Right forelimb (tissue), 1 donor: ENCODE measurements around the gene NLK.
"Not testable (repeated sequence)": the region's sequence is repeated elsewhere in the genome, so short reads cannot be mapped to it uniquely, and the experiment has no call there.

Source experiments
- DNase-seq: peaks from one replicate; pipeline ENCODE4 v3.0.0-alpha.2; 2018

The NLK gene

GRCh38 chr17:28119046-28119445 is 76.6 kb downstream of the NLK start:
- no peak for DNase-seq

DNA sequence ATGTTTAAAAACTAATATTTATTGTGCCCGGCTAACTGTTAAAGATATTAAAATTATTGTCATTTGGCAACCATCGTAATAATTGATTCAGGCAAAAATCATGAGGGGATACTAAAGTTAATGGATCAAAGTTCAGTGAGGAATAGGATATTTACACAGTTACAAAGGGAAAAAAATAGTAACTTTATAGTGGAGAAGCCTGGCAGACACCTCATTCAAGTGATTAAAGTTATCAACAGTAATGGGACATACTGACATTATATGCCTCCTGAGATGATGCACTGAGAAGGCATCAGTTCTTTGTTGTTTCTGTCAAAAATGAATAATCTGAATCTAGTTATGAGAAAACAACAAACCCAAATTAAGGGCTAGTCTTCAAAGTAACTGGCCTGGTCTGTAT is 77.1 kb downstream of the NLK start:
- DNase-seq, result no peak

GRCh38 chr17:28120766-28121165 is 78.3 kb downstream of the NLK start:
- DNase-seq, result no peak

DNA sequence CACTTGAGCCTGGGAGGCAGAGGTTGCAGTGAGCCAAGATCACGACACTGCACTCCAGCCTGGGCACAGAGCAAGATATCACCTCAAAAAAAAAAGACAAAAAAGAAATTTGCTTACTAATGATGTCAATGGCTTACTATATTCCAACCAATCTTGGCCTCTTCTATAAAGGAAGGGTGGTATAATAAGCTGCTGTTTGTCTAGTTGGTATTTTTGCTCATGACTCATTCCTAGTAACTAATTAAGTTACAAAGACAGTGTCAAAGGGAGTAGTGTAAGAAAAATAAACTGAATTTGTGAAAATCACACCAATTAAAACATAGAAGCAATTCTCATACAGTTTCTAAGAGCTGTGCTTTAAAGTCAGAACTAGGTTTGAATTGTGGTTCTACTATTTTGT is 82.5 kb downstream of the NLK start:
- DNase-seq, result no peak

- DNase-seq, result no peak
These were observed 83.3 kb downstream of the NLK start for GRCh38 chr17:28125526-28126378.

DNA sequence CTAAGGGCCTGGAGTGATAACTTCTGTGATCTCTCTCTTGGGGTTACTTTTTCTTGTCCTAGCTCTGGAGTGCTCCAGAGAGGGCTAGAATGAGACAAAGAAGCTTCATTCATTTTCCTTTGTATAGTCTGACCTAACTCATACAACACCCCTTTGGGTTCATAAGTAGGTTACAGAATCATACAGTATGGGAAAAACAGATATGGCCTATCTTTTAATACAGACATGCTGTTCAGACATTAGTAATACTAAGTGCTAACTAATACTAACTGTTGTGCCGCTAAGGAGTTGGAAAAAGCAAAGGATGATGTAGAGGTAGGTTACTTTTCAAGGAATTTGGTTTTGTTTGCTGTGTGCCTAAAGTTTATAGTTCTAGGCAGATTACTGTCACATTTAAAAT is 84.7 kb downstream of the NLK start:
- no peak for DNase-seq

GRCh38 chr17:28128779-28129178 is 86.3 kb downstream of the NLK start:
- DNase-seq, result no peak

DNA sequence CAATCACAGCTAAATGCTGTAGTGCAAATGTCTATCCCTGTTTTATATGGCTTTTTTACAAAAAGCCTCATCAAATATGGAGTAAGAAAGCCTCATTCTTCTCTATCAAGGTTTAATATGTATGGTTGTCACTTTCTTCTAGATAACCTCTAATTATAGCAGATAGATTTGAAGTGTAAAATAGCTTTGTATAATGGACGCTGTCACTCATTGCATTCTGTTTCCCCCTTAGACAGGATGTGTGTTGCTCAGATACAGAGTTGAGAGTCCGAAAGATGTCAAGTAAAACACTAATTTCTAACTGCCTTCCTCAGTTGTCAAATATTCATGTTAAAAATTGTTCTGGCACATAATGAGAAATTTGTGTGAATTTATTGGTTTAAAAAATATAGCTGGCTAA is 88.0 kb downstream of the NLK start:
- DNase-seq, result no peak

- no peak for DNase-seq
These were observed 89.1 kb downstream of the NLK start for GRCh38 chr17:28131599-28131998.

DNA sequence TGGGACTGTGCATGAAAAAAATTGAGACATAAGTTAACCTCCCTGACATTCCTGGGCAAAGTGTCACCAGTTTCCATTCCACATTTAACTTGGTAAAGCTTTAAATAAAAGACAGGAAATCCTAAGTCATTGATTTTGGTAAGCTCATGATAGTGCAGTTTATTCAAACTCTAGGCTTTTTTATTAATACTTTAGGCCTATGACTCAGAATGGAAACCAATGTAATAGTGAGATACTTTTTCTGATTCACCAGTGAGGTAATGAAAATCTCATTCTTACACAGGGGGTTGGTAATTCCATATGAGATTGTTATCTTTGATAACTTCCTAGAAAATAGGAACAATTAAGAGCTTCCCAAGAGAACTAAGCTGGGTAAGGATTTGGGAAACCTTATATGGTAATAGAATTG is 91.1 kb downstream of the NLK start:
- DNase-seq, result no peak

- no peak for DNase-seq
These were observed 94.4 kb downstream of the NLK start for GRCh38 chr17:28136923-28137322.

GRCh38 chr17:28139822-28140221 is 97.3 kb downstream of the NLK start:
- no peak for DNase-seq

- DNase-seq, result no peak
These were observed 98.8 kb downstream of the NLK start for GRCh38 chr17:28141313-28141712.

- no peak for DNase-seq
These were observed 99.3 kb downstream of the NLK start for GRCh38 chr17:28141773-28142172.

DNA sequence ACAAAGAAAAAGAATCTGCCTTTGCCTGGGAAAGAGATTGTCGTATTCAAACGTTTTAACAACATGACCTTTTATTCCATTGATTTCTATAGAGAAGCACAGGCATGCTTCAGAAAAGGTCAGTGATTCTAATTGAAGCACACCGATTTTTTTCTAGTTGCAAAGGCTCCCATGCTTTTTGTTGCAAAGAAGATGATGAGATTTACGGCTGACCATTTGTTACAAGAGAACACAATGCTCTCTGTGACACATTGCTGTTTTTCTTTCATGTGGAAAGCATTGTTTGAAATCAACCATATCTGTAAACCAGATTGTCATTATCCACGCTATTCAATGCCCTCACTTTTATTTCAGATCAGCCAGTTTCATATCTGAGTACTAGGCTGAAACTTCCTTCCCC is 99.8 kb downstream of the NLK start:
- no peak for DNase-seq

- DNase-seq, result no peak
These were observed 101.5 kb downstream of the NLK start for GRCh38 chr17:28144019-28144418.

- DNase-seq, result no peak
These were observed 102.9 kb downstream of the NLK start for GRCh38 chr17:28145348-28145747.

DNA sequence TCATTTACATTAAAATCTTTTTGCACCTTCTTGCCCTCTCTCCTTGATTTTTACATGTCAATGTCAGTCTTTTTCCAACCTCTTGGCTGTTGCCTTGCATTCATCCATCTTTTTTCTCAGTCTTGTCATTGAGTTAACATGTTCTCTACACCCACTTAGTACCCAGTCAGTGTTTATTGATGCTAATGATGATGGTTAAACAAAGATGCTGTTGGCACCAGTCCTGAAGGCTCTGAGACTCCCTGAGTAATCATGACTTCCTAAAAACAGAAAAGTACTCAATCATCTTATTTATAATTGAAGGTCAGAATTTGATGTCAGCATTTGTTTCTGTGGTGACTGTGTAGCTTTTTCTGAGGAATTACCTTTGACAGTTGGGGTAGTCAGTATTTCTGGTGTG is 104.5 kb downstream of the NLK start:
- no peak for DNase-seq

- DNase-seq, result no peak
These were observed 108.5 kb downstream of the NLK start for GRCh38 chr17:28151001-28151400.

GRCh38 chr17:28154214-28154613 is 111.7 kb downstream of the NLK start:
- no peak for DNase-seq

DNA sequence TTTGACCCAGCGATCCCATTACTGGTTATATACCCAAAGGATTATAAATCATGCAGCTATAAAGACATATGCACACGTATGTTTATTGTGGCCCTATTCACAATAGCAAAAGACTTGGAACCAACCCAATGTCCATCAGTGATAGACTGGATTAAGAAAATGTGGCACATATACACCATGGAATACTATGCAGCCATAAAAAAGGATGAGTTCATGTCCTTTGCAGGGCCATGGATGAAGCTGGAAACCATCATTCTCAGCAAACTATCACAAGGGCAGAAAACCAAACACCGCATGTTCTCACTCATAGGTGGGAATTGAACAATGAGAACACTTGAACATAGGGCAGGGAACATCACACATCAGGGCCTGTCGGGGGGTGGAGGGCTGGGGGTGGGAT is 112.9 kb downstream of the NLK start:
- not testable (repeated sequence) for DNase-seq

GRCh38 chr17:28159004-28159403 is 116.5 kb downstream of the NLK start:
- no peak for DNase-seq

GRCh38 chr17:28159924-28160323 is 117.4 kb downstream of the NLK start:
- DNase-seq, result no peak

- no peak for DNase-seq
These were observed 118.1 kb downstream of the NLK start for GRCh38 chr17:28160610-28161009.

DNA sequence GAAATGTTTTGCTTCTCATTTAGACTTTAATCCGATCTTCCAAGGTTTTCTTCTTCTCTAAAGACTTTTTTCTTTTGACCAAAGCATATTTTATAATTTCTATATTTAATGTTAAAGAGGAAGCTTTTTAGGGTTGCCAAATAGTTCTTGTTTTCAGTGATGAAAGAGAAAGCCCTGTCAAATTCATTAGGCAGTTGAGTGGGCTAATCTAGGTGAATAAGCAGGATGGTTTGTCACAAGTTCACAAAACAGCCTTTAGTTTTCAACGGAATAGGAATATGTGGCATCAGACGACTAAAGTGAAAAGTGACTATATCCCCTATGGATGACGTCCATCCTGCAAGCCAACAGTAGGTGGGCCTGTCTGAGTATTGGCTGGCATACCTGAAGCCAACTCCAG is 118.8 kb downstream of the NLK start:
- DNase-seq, result no peak
